ENCODE data around the gene ST6GALNAC5. TPM values are rescaled to one million over a fixed set of nuclear protein-coding genes. Genes with fewer than 3 reads are reported as not detected.

Gene ST6GALNAC5
- total RNA-seq, 4 donors from 2014 or later, result 3.6 to 23.4 (median 11.0) TPM

DNA sequence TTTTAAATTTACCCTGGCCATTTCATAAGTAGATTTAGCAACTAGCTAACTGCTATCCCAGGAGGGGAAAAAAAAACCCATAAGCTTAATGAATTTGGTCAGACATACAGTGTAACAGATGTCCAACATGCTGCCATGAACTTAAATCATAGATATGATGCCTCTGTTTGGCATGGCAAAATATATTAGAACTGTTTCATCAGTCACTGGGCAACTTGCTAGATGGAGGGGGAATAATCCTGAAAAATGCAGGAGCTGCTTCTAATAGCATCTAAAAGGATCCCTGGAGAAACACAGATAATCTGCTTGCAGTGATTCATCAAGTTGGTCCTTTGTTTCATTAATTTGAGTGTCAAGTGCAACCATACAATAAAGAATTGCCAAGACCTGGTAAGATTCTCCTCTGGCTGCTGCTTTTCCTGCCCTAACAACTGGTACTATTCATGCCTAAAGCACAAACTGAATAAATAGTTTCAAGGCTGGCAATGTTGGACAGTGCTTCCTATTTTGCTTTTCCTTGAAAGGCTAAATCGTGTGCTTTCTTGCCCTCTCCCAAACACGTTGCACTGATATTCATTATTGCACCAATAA, 1.5 kb upstream of the ST6GALNAC5 start:
- Histone ChIP-seq H3K27me3 (peaks cover 76% of the 10 kb centered on the region), H3K27ac (no peak overlapping the region), H3K4me1 (peaks cover 0 to 23% (median 13%) of the 10 kb centered on the region in 3 donors), H3K36me3 (no peaks in the 10 kb centered on the region), H3K9me3 (no peaks in the 10 kb centered on the region), H3K4me3 (no peak overlapping the region)
- no peak for ATAC-seq
- TF ChIP-seq, protein P1, sequence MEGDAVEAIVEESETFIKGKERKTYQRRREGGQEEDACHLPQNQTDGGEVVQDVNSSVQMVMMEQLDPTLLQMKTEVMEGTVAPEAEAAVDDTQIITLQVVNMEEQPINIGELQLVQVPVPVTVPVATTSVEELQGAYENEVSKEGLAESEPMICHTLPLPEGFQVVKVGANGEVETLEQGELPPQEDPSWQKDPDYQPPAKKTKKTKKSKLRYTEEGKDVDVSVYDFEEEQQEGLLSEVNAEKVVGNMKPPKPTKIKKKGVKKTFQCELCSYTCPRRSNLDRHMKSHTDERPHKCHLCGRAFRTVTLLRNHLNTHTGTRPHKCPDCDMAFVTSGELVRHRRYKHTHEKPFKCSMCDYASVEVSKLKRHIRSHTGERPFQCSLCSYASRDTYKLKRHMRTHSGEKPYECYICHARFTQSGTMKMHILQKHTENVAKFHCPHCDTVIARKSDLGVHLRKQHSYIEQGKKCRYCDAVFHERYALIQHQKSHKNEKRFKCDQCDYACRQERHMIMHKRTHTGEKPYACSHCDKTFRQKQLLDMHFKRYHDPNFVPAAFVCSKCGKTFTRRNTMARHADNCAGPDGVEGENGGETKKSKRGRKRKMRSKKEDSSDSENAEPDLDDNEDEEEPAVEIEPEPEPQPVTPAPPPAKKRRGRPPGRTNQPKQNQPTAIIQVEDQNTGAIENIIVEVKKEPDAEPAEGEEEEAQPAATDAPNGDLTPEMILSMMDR (IDR thresholded peaks at IDR 0.05), result no peak
- no peak for TF ChIP-seq EP300 (IDR thresholded peaks at IDR 0.05)
- no peak for TF ChIP-seq POLR2AphosphoS5 (IDR thresholded peaks at IDR 0.05)
- no peak for TF ChIP-seq POLR2A (IDR thresholded peaks at IDR 0.05)
- 41 to 79% methylated on average over 2 of the region's 2 CpGs for WGBS, 2 donors (ENCODE audit: low coverage in 1 of 2)

GRCh38 chr1:76866566-76866965, 714 bp upstream of the ST6GALNAC5 start:
- no peaks in the 10 kb centered on the region for H3K9me3 ChIP-seq
- peaks cover 76% of the 10 kb centered on the region for H3K27me3 ChIP-seq
- no peak overlapping the region for H3K4me3 ChIP-seq
- no peak overlapping the region for H3K27ac ChIP-seq
- peaks cover 0 to 23% (median 13%) of the 10 kb centered on the region in 3 donors for H3K4me1 ChIP-seq
- WGBS, 2 donors (ENCODE audit: low coverage in 1 of 2), result 67 to 71% methylated on average over 4 of the region's 4 CpGs
- TF ChIP-seq, protein P1 (IDR thresholded peaks at IDR 0.05), result no peak
- no peak for TF ChIP-seq POLR2AphosphoS5 (IDR thresholded peaks at IDR 0.05)
- no peak for TF ChIP-seq POLR2A (IDR thresholded peaks at IDR 0.05)
- no peak for TF ChIP-seq EP300 (IDR thresholded peaks at IDR 0.05)
- ATAC-seq, result no peak
- no peaks in the 10 kb centered on the region for H3K36me3 ChIP-seq

DNA sequence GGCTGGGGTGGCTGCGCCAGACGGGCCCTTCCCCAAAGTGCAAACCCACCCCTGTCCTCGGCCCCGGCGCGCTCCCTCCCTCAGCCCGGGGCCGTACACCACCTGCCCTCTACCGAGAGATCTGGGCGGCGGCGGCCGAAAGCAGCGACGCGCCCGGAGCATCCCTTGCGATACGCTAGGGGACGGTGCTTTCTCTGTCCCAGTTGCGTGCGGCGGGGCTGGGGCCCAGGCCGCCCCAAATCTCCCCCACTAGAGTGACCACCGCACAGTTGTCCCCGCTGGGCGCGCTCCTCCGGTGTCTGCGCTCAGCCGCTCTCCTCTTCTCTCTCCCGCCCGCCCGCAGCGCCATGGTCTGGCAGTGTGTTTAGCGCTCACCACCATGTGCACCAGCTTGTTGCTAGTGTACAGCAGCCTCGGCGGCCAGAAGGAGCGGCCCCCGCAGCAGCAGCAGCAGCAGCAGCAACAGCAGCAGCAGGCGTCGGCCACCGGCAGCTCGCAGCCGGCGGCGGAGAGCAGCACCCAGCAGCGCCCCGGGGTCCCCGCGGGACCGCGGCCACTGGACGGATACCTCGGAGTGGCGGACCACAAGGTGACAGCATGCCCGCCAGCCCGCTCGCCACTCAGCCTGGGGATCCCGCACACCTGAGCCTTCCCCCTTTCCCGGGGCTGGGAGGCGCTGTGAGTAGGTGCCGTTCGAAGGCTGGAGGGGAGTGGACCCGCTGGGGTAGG, 1.0 kb downstream of the ST6GALNAC5 start:
- Histone ChIP-seq H3K9me3 (no peaks in the 10 kb centered on the region), H3K27me3 (peaks cover 67% of the 10 kb centered on the region), H3K4me3 (peak overlapping the region; percentile 48 to 62), H3K4me1 (peaks cover 0 to 23% (median 13%) of the 10 kb centered on the region in 3 donors), H3K27ac (peak overlapping the region in 3 of 4 donors; percentile 16 to 63 (median 18)), H3K36me3 (no peaks in the 10 kb centered on the region)
- no peak for TF ChIP-seq POLR2AphosphoS5 (IDR thresholded peaks at IDR 0.05)
- TF ChIP-seq, protein P1 (IDR thresholded peaks at IDR 0.05), result peak in 2 of 4 experiments; percentile 30 to 35
- 0% methylated on average over 2 to 7 of the region's 65 CpGs for WGBS, 2 donors (ENCODE audit: low coverage in 1 of 2)
- ATAC-seq, result peak; percentile 64

GRCh38 chr1:76868916-76869315, 1.6 kb downstream of the ST6GALNAC5 start:
- Histone ChIP-seq H3K9me3 (no peaks in the 10 kb centered on the region), H3K4me1 (peaks cover 0 to 23% (median 13%) of the 10 kb centered on the region in 3 donors), H3K27me3 (peaks cover 62% of the 10 kb centered on the region), H3K4me3 (peak overlapping the region; percentile 48 to 62), H3K36me3 (no peaks in the 10 kb centered on the region), H3K27ac (peak overlapping the region in 2 of 4 donors; percentile 18 to 63)
- TF ChIP-seq POLR2A (IDR thresholded peaks at IDR 0.05) (no peak), POLR2AphosphoS5 (IDR thresholded peaks at IDR 0.05) (no peak), EP300 (IDR thresholded peaks at IDR 0.05) (no peak)
- TF ChIP-seq, protein P1 (IDR thresholded peaks at IDR 0.05), result no peak
- ATAC-seq, result no peak
- no CpG with 5 or more reads among the region's 19 CpGs for WGBS, 2 donors (ENCODE audit: low coverage in 1 of 2)

DNA sequence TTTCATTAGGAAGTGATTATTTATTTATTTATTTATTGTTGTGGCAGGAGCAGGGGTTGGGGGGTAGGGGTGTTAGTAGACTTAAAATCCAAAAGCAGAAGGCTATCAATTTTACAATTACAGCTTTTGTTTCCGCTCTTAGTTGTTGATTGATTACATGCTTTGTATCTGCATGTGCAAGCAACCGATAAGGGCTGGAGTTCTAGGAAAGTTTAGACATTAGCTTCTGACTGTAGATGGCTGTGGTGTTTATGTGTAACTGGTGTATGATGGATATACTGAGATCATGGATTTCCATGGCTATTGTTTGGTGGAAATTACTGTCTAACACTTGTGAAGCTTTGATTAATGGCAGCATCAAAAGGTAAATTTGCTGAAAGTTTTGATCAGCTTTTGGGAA, 2.8 kb downstream of the ST6GALNAC5 start:
- Histone ChIP-seq H3K9me3 (no peaks in the 10 kb centered on the region), H3K36me3 (no peaks in the 10 kb centered on the region), H3K4me1 (peaks cover 0 to 23% (median 13%) of the 10 kb centered on the region in 3 donors), H3K27me3 (peaks cover 51% of the 10 kb centered on the region), H3K4me3 (no peak overlapping the region), H3K27ac (no peak overlapping the region)
- 73 to 89% methylated on average over 2 of the region's 2 CpGs for WGBS, 2 donors (ENCODE audit: low coverage in 1 of 2)
- TF ChIP-seq POLR2AphosphoS5 (IDR thresholded peaks at IDR 0.05) (no peak), POLR2A (IDR thresholded peaks at IDR 0.05) (no peak), EP300 (IDR thresholded peaks at IDR 0.05) (no peak)
- TF ChIP-seq, protein P1 (IDR thresholded peaks at IDR 0.05), result no peak
- no peak for ATAC-seq
